ENCODE measurements around the gene ME3.

GRCh38 chr11:86702220-86702983 lies 30.0 kb upstream of the ME3 start:
- no peak for TF ChIP-seq CTCF (IDR thresholded peaks at IDR 0.05; ENCODE audit: insufficient read depth, low read length)
- TF ChIP-seq POLR2AphosphoS5 (IDR thresholded peaks at IDR 0.05; ENCODE audit: low read depth), result no peak
- TF ChIP-seq, protein P1, sequence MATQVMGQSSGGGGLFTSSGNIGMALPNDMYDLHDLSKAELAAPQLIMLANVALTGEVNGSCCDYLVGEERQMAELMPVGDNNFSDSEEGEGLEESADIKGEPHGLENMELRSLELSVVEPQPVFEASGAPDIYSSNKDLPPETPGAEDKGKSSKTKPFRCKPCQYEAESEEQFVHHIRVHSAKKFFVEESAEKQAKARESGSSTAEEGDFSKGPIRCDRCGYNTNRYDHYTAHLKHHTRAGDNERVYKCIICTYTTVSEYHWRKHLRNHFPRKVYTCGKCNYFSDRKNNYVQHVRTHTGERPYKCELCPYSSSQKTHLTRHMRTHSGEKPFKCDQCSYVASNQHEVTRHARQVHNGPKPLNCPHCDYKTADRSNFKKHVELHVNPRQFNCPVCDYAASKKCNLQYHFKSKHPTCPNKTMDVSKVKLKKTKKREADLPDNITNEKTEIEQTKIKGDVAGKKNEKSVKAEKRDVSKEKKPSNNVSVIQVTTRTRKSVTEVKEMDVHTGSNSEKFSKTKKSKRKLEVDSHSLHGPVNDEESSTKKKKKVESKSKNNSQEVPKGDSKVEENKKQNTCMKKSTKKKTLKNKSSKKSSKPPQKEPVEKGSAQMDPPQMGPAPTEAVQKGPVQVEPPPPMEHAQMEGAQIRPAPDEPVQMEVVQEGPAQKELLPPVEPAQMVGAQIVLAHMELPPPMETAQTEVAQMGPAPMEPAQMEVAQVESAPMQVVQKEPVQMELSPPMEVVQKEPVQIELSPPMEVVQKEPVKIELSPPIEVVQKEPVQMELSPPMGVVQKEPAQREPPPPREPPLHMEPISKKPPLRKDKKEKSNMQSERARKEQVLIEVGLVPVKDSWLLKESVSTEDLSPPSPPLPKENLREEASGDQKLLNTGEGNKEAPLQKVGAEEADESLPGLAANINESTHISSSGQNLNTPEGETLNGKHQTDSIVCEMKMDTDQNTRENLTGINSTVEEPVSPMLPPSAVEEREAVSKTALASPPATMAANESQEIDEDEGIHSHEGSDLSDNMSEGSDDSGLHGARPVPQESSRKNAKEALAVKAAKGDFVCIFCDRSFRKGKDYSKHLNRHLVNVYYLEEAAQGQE (IDR thresholded peaks at IDR 0.05; ENCODE audit: insufficient replicate concordance, low read depth), result no peak
- no peak for TF ChIP-seq GABPA (IDR thresholded peaks at IDR 0.05; ENCODE audit: low read depth)

All from HL-60 (cell line).